OCI-LY7 (cell line): Measurements from ENCODE around the gene LZTFL1. TPM values are rescaled to one million over a fixed set of nuclear protein-coding genes. Genes with fewer than 3 reads are reported as not detected.

Experiments
- BruUV-seq: library from RNA; stranded (reverse); fragments of 400-500 nt; replicated peaks from 2 replicates; lab custom pipeline; 2021; lab: Mats Ljungman, UMichigan
- CTCF ChIA-PET: fragments of 300-600 bp; sonication (Branson Sonifier 250); formaldehyde crosslinking; loops from one replicate; lab custom pipeline; 2022; ENCODE audit warnings: antibody characterized with exemption; ENCODE audit not compliant: unreplicated experiment; lab: Charles Lee
- POLR2A ChIA-PET: fragments of 300-600 bp; sonication (Branson Sonifier 250); formaldehyde crosslinking; loops from one replicate; lab custom pipeline; 2022; ENCODE audit warnings: antibody characterized with exemption; lab: Charles Lee
- DNase-seq: peaks from one replicate; pipeline ENCODE4 v3.0.0-alpha.2; 2015; ENCODE audit warnings: low spot score
- H2AFZ ChIP-seq: fragments of 200-600 bp; sonication (generic), shearing (Covaris generic); 2 replicates; pipeline ENCODE4 v1.6.1; 2014; ENCODE audit warnings: mild to moderate bottlenecking, antibody characterized with exemption, low read length, moderate library complexity
- H3K27ac ChIP-seq: fragments of 200-600 bp; sonication (generic); 2 replicates; pipeline ENCODE4 v1.5.1; 2014; ENCODE audit warnings: mixed run types, low read depth, mild to moderate bottlenecking, moderate library complexity, low read length, inconsistent platforms; ENCODE audit not compliant: poor library complexity, severe bottlenecking
- H3K36me3 ChIP-seq: fragments of 200-600 bp; sonication (generic); 2 replicates; pipeline ENCODE4 v1.6.1; 2014; ENCODE audit warnings: mild to moderate bottlenecking, antibody characterized with exemption, low read length, moderate library complexity, mixed read lengths; ENCODE audit not compliant: insufficient read depth
- H3K4me1 ChIP-seq: fragments of 200-600 bp; sonication (generic); 2 replicates; pipeline ENCODE4 v1.5.1; 2014; ENCODE audit warnings: mild to moderate bottlenecking, low read length; ENCODE audit not compliant: insufficient read depth, poor library complexity, severe bottlenecking
- H3K4me2 ChIP-seq: fragments of 200-600 bp; sonication (generic); 2 replicates; pipeline ENCODE4 v1.6.1; 2014; ENCODE audit warnings: mild to moderate bottlenecking, low read length
- H3K4me3 ChIP-seq: fragments of 200-600 bp; sonication (generic); 2 replicates; pipeline ENCODE4 v1.5.1; 2014; ENCODE audit warnings: mild to moderate bottlenecking, low read depth, low read length; ENCODE audit not compliant: poor library complexity, severe bottlenecking
- H3K79me2 ChIP-seq: fragments of 200-600 bp; sonication (generic); 2 replicates; pipeline ENCODE4 v1.6.1; 2016; ENCODE audit warnings: low read depth, mild to moderate bottlenecking, low read length, moderate library complexity, mixed read lengths; ENCODE audit not compliant: insufficient read depth
- H3K9me2 ChIP-seq: fragments of 200-600 bp; sonication (generic); 2 replicates; pipeline ENCODE4 v1.6.1; 2016; ENCODE audit warnings: mild to moderate bottlenecking, low read length, mixed read lengths; ENCODE audit not compliant: insufficient read depth
- H3K9me3 ChIP-seq: fragments of 200-600 bp; sonication (generic); 2 replicates; pipeline ENCODE4 v1.6.1; 2014; ENCODE audit warnings: mild to moderate bottlenecking, mixed run types, low read length, mixed read lengths
- H4K20me1 ChIP-seq: fragments of 200-600 bp; sonication (generic); 2 replicates; pipeline ENCODE4 v1.6.1; 2014; ENCODE audit warnings: mild to moderate bottlenecking, antibody characterized with exemption, low read length, moderate library complexity, mixed read lengths; ENCODE audit not compliant: insufficient read depth
- EZH2phosphoT487 ChIP-seq: fragments of 200-600 bp; sonication (generic); IDR thresholded peaks from 2 replicates; pipeline ENCODE4 v1.6.1; 2018; ENCODE audit warnings: low read depth, borderline replicate concordance, mild to moderate bottlenecking, mixed run types, antibody characterized with exemption, low read length, moderate library complexity, mixed read lengths
- intact Hi-C: fragments of 100-400 bp; cut with micrococcal nuclease; formaldehyde crosslinking; loops from one replicate; pipeline ENCODE4 v1.10.0; 2022; ENCODE audit not compliant: unreplicated experiment
- total RNA-seq, 2 experiments: library from RNA; depleted of rRNA in 1 of 2; stranded (reverse); fragments of >200 nt in 1 of 2; shearing (Covaris generic) in 1 of 2; gene quantifications; 2 replicates each; pipeline ENCODE4 v1.2.3, GENCODE V29; 2014 to 2022
- TF ChIP-seq, protein P1 (sequence below): fragments of 200-600 bp; sonication (generic); conservative IDR thresholded peaks from 2 replicates; pipeline ENCODE4 v1.5.1; 2014; ENCODE audit warnings: mild to moderate bottlenecking, antibody characterized with exemption, low read length, moderate library complexity, mixed read lengths

The LZTFL1 gene
- total RNA-seq, 2 experiments from 2014 or later: 3.2 to 8.7 TPM

DNA sequence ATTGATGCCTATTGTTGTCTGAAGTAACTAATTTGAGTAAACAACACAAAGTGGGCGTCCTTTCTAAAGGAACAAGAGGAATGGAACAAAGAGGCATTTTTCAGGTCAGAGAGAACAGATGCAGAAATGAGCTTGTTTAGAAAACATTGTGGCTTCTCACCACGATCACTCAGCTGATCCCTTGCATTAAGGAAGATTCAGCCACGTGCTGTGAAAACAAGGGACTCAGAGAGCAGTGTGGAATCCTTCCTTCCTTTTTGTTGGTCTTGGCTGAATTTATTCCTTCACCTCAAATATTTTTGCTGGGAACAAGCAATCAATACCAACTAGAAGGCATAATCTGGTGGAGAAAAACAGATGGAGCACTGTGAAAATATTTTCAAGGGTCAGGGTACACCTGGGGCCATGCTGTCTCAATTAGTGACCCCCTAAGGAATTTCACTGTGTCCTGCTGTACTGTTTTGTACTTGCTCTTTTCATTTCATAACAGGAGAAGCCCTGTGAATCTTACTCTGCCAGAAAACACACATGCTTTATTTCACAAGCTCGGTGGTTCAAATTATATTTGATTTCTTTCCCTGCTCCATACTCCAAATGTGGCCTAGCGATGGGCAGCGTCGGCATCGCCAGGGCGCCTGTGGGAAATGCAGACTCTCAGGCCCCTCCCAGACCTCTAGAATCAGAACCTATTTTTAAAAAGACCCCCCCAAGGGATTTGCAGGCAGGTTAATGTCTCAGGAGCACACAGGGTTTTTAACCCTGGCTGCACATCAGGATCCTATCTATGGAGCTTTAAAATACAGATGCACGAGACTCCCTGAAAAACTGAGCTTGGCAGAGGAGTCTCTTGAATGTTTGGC, 34.0 kb downstream of the LZTFL1 start:
- TF ChIP-seq, protein P1, sequence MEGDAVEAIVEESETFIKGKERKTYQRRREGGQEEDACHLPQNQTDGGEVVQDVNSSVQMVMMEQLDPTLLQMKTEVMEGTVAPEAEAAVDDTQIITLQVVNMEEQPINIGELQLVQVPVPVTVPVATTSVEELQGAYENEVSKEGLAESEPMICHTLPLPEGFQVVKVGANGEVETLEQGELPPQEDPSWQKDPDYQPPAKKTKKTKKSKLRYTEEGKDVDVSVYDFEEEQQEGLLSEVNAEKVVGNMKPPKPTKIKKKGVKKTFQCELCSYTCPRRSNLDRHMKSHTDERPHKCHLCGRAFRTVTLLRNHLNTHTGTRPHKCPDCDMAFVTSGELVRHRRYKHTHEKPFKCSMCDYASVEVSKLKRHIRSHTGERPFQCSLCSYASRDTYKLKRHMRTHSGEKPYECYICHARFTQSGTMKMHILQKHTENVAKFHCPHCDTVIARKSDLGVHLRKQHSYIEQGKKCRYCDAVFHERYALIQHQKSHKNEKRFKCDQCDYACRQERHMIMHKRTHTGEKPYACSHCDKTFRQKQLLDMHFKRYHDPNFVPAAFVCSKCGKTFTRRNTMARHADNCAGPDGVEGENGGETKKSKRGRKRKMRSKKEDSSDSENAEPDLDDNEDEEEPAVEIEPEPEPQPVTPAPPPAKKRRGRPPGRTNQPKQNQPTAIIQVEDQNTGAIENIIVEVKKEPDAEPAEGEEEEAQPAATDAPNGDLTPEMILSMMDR: no peak
- TF ChIP-seq EZH2phosphoT487: no peak
- no peaks in the 10 kb centered on the region for H3K36me3 ChIP-seq
- intact Hi-C loops: no loop called here
- H3K9me3 ChIP-seq: no peaks in the 10 kb centered on the region
- ChIA-PET POLR2A (interaction anchor here (0.6 kb wide), 1 partner anchor 28 kb away, joined by 3 read pairs; no protein-coding TSS in a partner anchor), CTCF (no interaction called here)
- no peak overlapping the region for H3K4me2 ChIP-seq
- H3K27ac ChIP-seq: no peak overlapping the region
- H4K20me1 ChIP-seq: no peaks in the 10 kb centered on the region
- H3K9me2 ChIP-seq: no peaks in the 10 kb centered on the region
- H2AFZ ChIP-seq: no peak overlapping the region
- no TSS peak for BruUV-seq
- no peak for DNase-seq
- H3K4me1 ChIP-seq: no peaks in the 10 kb centered on the region
- no peak overlapping the region for H3K4me3 ChIP-seq
- H3K79me2 ChIP-seq: no peaks in the 10 kb centered on the region

DNA sequence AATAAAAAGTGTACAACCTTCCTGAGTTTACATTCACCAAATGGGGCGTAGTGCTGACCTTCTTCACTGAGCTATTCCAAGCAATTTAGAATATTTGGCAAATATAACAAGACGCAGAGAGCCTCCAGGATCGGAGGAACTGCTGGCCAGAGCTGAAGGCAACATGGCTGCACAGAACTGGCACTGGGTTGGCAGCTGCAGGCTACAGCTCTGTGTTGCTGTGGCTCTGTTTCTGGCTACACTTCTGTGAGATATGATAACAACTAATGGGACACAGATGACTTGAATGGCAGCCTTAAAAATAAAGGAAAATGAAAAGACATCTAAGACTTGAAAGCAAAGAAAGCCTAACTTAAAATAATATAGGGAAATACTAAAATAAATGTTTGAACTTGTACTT, 34.8 kb downstream of the LZTFL1 start:
- no peaks in the 10 kb centered on the region for H3K79me2 ChIP-seq
- no peak overlapping the region for H2AFZ ChIP-seq
- H4K20me1 ChIP-seq: no peaks in the 10 kb centered on the region
- no peak for DNase-seq
- ChIA-PET POLR2A (no interaction called here), CTCF (no interaction called here)
- H3K36me3 ChIP-seq: no peaks in the 10 kb centered on the region
- H3K27ac ChIP-seq: no peak overlapping the region
- TF ChIP-seq, protein P1: no peak
- TF ChIP-seq EZH2phosphoT487: no peak
- BruUV-seq: no TSS peak
- H3K4me1 ChIP-seq: no peaks in the 10 kb centered on the region
- H3K4me2 ChIP-seq: no peak overlapping the region
- intact Hi-C loops: no loop called here
- H3K9me2 ChIP-seq: no peaks in the 10 kb centered on the region
- H3K9me3 ChIP-seq: no peaks in the 10 kb centered on the region
- no peak overlapping the region for H3K4me3 ChIP-seq

DNA sequence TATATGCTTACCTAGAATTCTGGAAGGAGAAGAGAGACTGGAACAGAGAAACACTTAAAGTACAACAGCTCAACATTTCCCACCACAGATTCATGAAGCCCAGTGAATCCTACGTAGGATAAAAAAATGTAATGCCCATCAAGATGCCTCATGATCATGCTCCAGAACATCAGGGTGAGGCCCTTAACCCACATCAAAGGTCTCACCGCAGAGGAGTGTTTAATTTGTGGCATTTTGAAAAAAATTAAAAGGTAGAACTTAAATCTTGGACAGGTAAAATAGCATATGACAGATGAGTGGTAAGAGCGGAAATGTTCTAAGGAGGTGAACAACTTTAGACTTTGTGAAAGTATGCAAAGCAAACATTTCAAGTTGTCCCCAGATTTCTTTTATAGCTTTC, 35.8 kb downstream of the LZTFL1 start:
- no peak for DNase-seq
- no peak overlapping the region for H3K4me2 ChIP-seq
- H3K4me1 ChIP-seq: no peaks in the 10 kb centered on the region
- H3K4me3 ChIP-seq: no peak overlapping the region
- H3K79me2 ChIP-seq: no peaks in the 10 kb centered on the region
- ChIA-PET POLR2A (no interaction called here), CTCF (no interaction called here)
- TF ChIP-seq, protein P1: no peak
- no peak for TF ChIP-seq EZH2phosphoT487
- H3K9me3 ChIP-seq: no peaks in the 10 kb centered on the region
- no peak overlapping the region for H2AFZ ChIP-seq
- intact Hi-C loops: no loop called here
- H3K27ac ChIP-seq: no peak overlapping the region
- no peaks in the 10 kb centered on the region for H3K36me3 ChIP-seq
- BruUV-seq: no TSS peak
- H4K20me1 ChIP-seq: no peaks in the 10 kb centered on the region
- no peaks in the 10 kb centered on the region for H3K9me2 ChIP-seq
